HepG2 (cell line): ENCODE data around the gene TLCD1. TPM values are rescaled to one million over a fixed set of nuclear protein-coding genes. Genes with fewer than 3 reads are reported as not detected.

Experiments
- ARID4A ChIP-seq: sonication (generic); formaldehyde crosslinking; IDR thresholded peaks from 2 replicates; pipeline ENCODE4 v1.5.0; 2020; ENCODE audit warnings: mild to moderate bottlenecking, missing genetic modification reagents, borderline replicate concordance
- CBX5 ChIP-seq: sonication (generic); formaldehyde crosslinking; IDR thresholded peaks from 2 replicates; pipeline ENCODE4 v1.4.0; 2020; ENCODE audit warnings: missing genetic modification reagents, borderline replicate concordance
- ELK4 ChIP-seq: sonication (generic); formaldehyde crosslinking; IDR thresholded peaks from 2 replicates; pipeline ENCODE4 v1.9.0; 2021; ENCODE audit warnings: missing genetic modification reagents, borderline replicate concordance
- ETV6 ChIP-seq: sonication (generic); formaldehyde crosslinking; conservative IDR thresholded peaks from 2 replicates; pipeline ENCODE4 v1.4.0; 2020; ENCODE audit warnings: missing genetic modification reagents
- IRF2 ChIP-seq: IDR thresholded peaks from 2 replicates; pipeline ENCODE4 v1.6.1; 2018; ENCODE audit warnings: missing genetic modification reagents, missing compliant biosample characterization
- PHF8 ChIP-seq: sonication (generic); formaldehyde crosslinking; IDR thresholded peaks from 2 replicates; pipeline ENCODE4 v1.5.0; 2020; ENCODE audit warnings: missing genetic modification reagents
- POGZ ChIP-seq: sonication (generic); formaldehyde crosslinking; IDR thresholded peaks from 2 replicates; pipeline ENCODE4 v1.4.0; 2020; ENCODE audit warnings: mild to moderate bottlenecking, missing genetic modification reagents
- RBM22 ChIP-seq: fragments of 200-400 bp; formaldehyde crosslinking; optimal IDR thresholded peaks from 2 replicates; pipeline ENCODE3; 2017; ENCODE audit warnings: mild to moderate bottlenecking, low read length, moderate library complexity
- SAP130 ChIP-seq: IDR thresholded peaks from 2 replicates; pipeline ENCODE4 v1.6.1; 2016; ENCODE audit warnings: low read depth
- TGIF2 ChIP-seq: IDR thresholded peaks from 2 replicates; pipeline ENCODE4 v1.6.1; 2016; ENCODE audit warnings: control low read depth, missing compliant biosample characterization
- THYN1 ChIP-seq: sonication (generic); formaldehyde crosslinking; IDR thresholded peaks from 2 replicates; pipeline ENCODE4 v1.8.1; 2023; ENCODE audit warnings: low read depth, mild to moderate bottlenecking, moderate library complexity, missing genetic modification reagents, borderline replicate concordance
- ZBTB8A ChIP-seq: sonication (generic); formaldehyde crosslinking; IDR thresholded peaks from 2 replicates; pipeline ENCODE4 v1.4.0; 2020; ENCODE audit warnings: mild to moderate bottlenecking, low read depth, missing genetic modification reagents, borderline replicate concordance
- ZNF317 ChIP-seq: sonication (generic); formaldehyde crosslinking; IDR thresholded peaks from 2 replicates; pipeline ENCODE4 v1.5.0; 2020; ENCODE audit warnings: mild to moderate bottlenecking, missing genetic modification reagents
- ZNF407 ChIP-seq: sonication (generic); formaldehyde crosslinking; IDR thresholded peaks from one replicate; pipeline ENCODE4 v1.5.1; 2020; ENCODE audit warnings: mild to moderate bottlenecking, missing genetic modification reagents; ENCODE audit errors: not compliant biosample characterization
- ZNF496 ChIP-seq: sonication (generic); formaldehyde crosslinking; IDR thresholded peaks from 2 replicates; pipeline ENCODE4 v1.8.1; 2023; ENCODE audit warnings: mild to moderate bottlenecking, moderate library complexity, missing genetic modification reagents; ENCODE audit not compliant: insufficient replicate concordance
- polyA plus RNA-seq, 8 experiments: library from polyadenylated mRNA; depleted of rRNA in 3 of 8; stranded (reverse) in 7 of 8; unstranded in 1 of 8; fragments of >200 nt; fragmentation: Illumina TruSeq in 4 of 8; extraction: Trizol in 4 of 8; gene quantifications; 2 replicates each; pipeline versions ENCODE4 v1.2.1 to v1.2.3, GENCODE V29; 2011 to 2016; ENCODE audit warnings: low read depth in 4 of 8, missing spikeins in 1 of 8, mixed read lengths in 1 of 8; ENCODE audit not compliant: insufficient read depth in 1 of 8
- total RNA-seq, 5 experiments: library from RNA; depleted of rRNA; stranded (reverse); fragments of >200 nt; fragmentation: Illumina TruSeq; extraction: Trizol; gene quantifications; 2 replicates each; pipeline ENCODE4 v1.2.3, GENCODE V29; 2016; ENCODE audit warnings: low read depth in 1 of 5

The TLCD1 gene
- total and polyA plus RNA-seq, 2 of the 13 experiments (the other 11 are each of a cell fraction or from before 2014, with no cell fraction given) = 14.9 to 19.6 TPM

- TF ChIP-seq TGIF2 (CRISPR knock-in tag) (no peak), ZNF407 (CRISPR knock-in tag) (no peak), THYN1 (CRISPR knock-in tag) (no peak), POGZ (CRISPR knock-in tag) (no peak), CBX5 (CRISPR knock-in tag) (no peak), ZBTB8A (no peak), IRF2 (CRISPR knock-in tag) (no peak), RBM22 (peak; percentile 10), ARID4A (CRISPR knock-in tag) (0 out of 2 replicates have a peak, but pooled peaks have one; percentile 7), ZNF496 (no peak), ELK4 (no peak), PHF8 (CRISPR knock-in tag) (peak; percentile 8; the same call in 1 of the 2 replicates), ETV6 (CRISPR knock-in tag) (no peak), SAP130 (CRISPR knock-in tag) (peak; percentile 14; the same call in 1 of the 2 replicates), ZNF317 (no peak)
Observed at GRCh38 chr17:28720247-28720996, 5.6 kb downstream of the TLCD1 start (continued).
